ENCODE data around the gene GPHN.

The GPHN gene

GRCh38 chr14:67077921-67078320 lies 570.0 kb downstream of the GPHN start:
- Histone ChIP-seq H3K27me3 (ENCODE audit: low read depth) (no peaks in the 10 kb centered on the region), H3K4me1 (no peaks in the 10 kb centered on the region), H3K4me3 (no peak overlapping the region), H3K36me3 (replicated peaks) (no peaks in the 10 kb centered on the region), H3K9me3 (no peaks in the 10 kb centered on the region; the same call in 1 of the 2 replicates)
- in situ Hi-C loops (cut with MboI; ENCODE audit: low sequenced_read_pairs) = no loop called here
- no peak for DNase-seq (ENCODE audit: low spot score in 2 of 2)

- Histone ChIP-seq H3K4me3 (no peak overlapping the region), H3K27me3 (ENCODE audit: low read depth) (no peaks in the 10 kb centered on the region), H3K36me3 (replicated peaks) (no peaks in the 10 kb centered on the region), H3K9me3 (no peaks in the 10 kb centered on the region; the same call in 1 of the 2 replicates), H3K4me1 (no peaks in the 10 kb centered on the region)
- no peak for DNase-seq (ENCODE audit: low spot score in 2 of 2)
- in situ Hi-C loops (cut with MboI; ENCODE audit: low sequenced_read_pairs) = no loop called here
These were observed 571.9 kb downstream of the GPHN start for GRCh38 chr14:67079846-67080245.

GRCh38 chr14:67108230-67108629 lies 600.3 kb downstream of the GPHN start:
- in situ Hi-C loops (cut with MboI; ENCODE audit: low sequenced_read_pairs) = loop anchor here (25.0 kb wide), 1 partner anchor 746 kb away; no protein-coding TSS in a partner anchor
- Histone ChIP-seq H3K27me3 (ENCODE audit: low read depth) (no peaks in the 10 kb centered on the region), H3K36me3 (replicated peaks) (no peaks in the 10 kb centered on the region), H3K4me3 (no peak overlapping the region), H3K9me3 (no peaks in the 10 kb centered on the region), H3K4me1 (no peaks in the 10 kb centered on the region)
- DNase-seq (ENCODE audit: low spot score in 2 of 2) = no peak

- in situ Hi-C loops (cut with MboI; ENCODE audit: low sequenced_read_pairs) = loop anchor here (25.0 kb wide), 1 partner anchor 749 kb away; no protein-coding TSS in a partner anchor
- DNase-seq (ENCODE audit: low spot score in 2 of 2) = no peak
- no peaks in the 10 kb centered on the region for H3K27me3 ChIP-seq (ENCODE audit: low read depth)
These were observed 603.1 kb downstream of the GPHN start for GRCh38 chr14:67111022-67111421.

GRCh38 chr14:67112344-67112743 lies 604.4 kb downstream of the GPHN start:
- H3K4me1 ChIP-seq = no peaks in the 10 kb centered on the region
- H3K36me3 ChIP-seq (replicated peaks) = no peaks in the 10 kb centered on the region
- DNase-seq (ENCODE audit: low spot score in 2 of 2) = no peak
- no peak overlapping the region for H3K4me3 ChIP-seq
- H3K9me3 ChIP-seq = no peaks in the 10 kb centered on the region
- in situ Hi-C loops (cut with MboI; ENCODE audit: low sequenced_read_pairs) = loop anchor here (25.0 kb wide), 1 partner anchor 750 kb away; no protein-coding TSS in a partner anchor
- H3K27me3 ChIP-seq (ENCODE audit: low read depth) = no peaks in the 10 kb centered on the region

More at GRCh38 chr14:67111022-67111421, 603.1 kb downstream of the GPHN start:
- Histone ChIP-seq H3K4me1 (no peaks in the 10 kb centered on the region), H3K9me3 (no peaks in the 10 kb centered on the region), H3K36me3 (replicated peaks) (no peaks in the 10 kb centered on the region), H3K4me3 (no peak overlapping the region)

- peaks cover 13% of the 10 kb centered on the region for H3K4me1 ChIP-seq
- no peaks in the 10 kb centered on the region for H3K9me3 ChIP-seq
- in situ Hi-C loops (cut with MboI; ENCODE audit: low sequenced_read_pairs) = no loop called here
- no peak for DNase-seq (ENCODE audit: low spot score in 2 of 2)
- H3K36me3 ChIP-seq (replicated peaks) = no peaks in the 10 kb centered on the region
- no peak overlapping the region for H3K4me3 ChIP-seq
- H3K27me3 ChIP-seq (ENCODE audit: low read depth) = no peaks in the 10 kb centered on the region
These were observed 619.2 kb downstream of the GPHN start for GRCh38 chr14:67127174-67127573.

- Histone ChIP-seq H3K27me3 (ENCODE audit: low read depth) (no peaks in the 10 kb centered on the region), H3K36me3 (replicated peaks) (no peaks in the 10 kb centered on the region), H3K4me1 (peaks cover 11% of the 10 kb centered on the region), H3K9me3 (no peaks in the 10 kb centered on the region), H3K4me3 (no peak overlapping the region)
- no peak for DNase-seq (ENCODE audit: low spot score in 2 of 2)
- in situ Hi-C loops (cut with MboI; ENCODE audit: low sequenced_read_pairs) = loop anchor here (10.0 kb wide), 1 partner anchor 505 kb away; no protein-coding TSS in a partner anchor
These were observed 621.8 kb downstream of the GPHN start for GRCh38 chr14:67129768-67130167.

- no peak for DNase-seq (ENCODE audit: low spot score in 2 of 2)
These were observed 623.7 kb downstream of the GPHN start for GRCh38 chr14:67131691-67132090.

GRCh38 chr14:67133144-67133543 lies 625.2 kb downstream of the GPHN start:
- Histone ChIP-seq H3K9me3 (no peaks in the 10 kb centered on the region), H3K27me3 (ENCODE audit: low read depth) (no peaks in the 10 kb centered on the region), H3K36me3 (replicated peaks) (no peaks in the 10 kb centered on the region), H3K4me1 (peaks cover 3% of the 10 kb centered on the region), H3K4me3 (no peak overlapping the region)
- in situ Hi-C loops (cut with MboI; ENCODE audit: low sequenced_read_pairs) = loop anchor here (10.0 kb wide), 1 partner anchor 508 kb away; no protein-coding TSS in a partner anchor
- no peak for DNase-seq (ENCODE audit: low spot score in 2 of 2)

More at GRCh38 chr14:67131691-67132090, 623.7 kb downstream of the GPHN start:
- Histone ChIP-seq H3K9me3 (no peaks in the 10 kb centered on the region), H3K4me1 (peaks cover 3% of the 10 kb centered on the region), H3K36me3 (replicated peaks) (no peaks in the 10 kb centered on the region), H3K27me3 (ENCODE audit: low read depth) (no peaks in the 10 kb centered on the region), H3K4me3 (no peak overlapping the region)
- in situ Hi-C loops (cut with MboI; ENCODE audit: low sequenced_read_pairs) = loop anchor here (10.0 kb wide), 1 partner anchor 507 kb away; no protein-coding TSS in a partner anchor

- peak in 1 of 2 experiments; percentile 36 for DNase-seq (ENCODE audit: low spot score in 2 of 2)
- H3K4me1 ChIP-seq = peaks cover 3% of the 10 kb centered on the region
- H3K4me3 ChIP-seq = no peak overlapping the region
- no peaks in the 10 kb centered on the region for H3K36me3 ChIP-seq (replicated peaks)
- H3K27me3 ChIP-seq (ENCODE audit: low read depth) = no peaks in the 10 kb centered on the region
- in situ Hi-C loops (cut with MboI; ENCODE audit: low sequenced_read_pairs) = loop anchor here (10.0 kb wide), 1 partner anchor 509 kb away; no protein-coding TSS in a partner anchor
- H3K9me3 ChIP-seq = no peaks in the 10 kb centered on the region
These were observed 625.9 kb downstream of the GPHN start for GRCh38 chr14:67133595-67134441.

- H3K4me1 ChIP-seq = peaks cover 3% of the 10 kb centered on the region
- H3K9me3 ChIP-seq = no peaks in the 10 kb centered on the region
- no peaks in the 10 kb centered on the region for H3K27me3 ChIP-seq (ENCODE audit: low read depth)
- in situ Hi-C loops (cut with MboI; ENCODE audit: low sequenced_read_pairs) = loop anchor here (10.0 kb wide), 1 partner anchor 513 kb away; no protein-coding TSS in a partner anchor
- no peaks in the 10 kb centered on the region for H3K36me3 ChIP-seq (replicated peaks)
- peak in 1 of 2 experiments; percentile 61 for DNase-seq (ENCODE audit: low spot score in 2 of 2)
- no peak overlapping the region for H3K4me3 ChIP-seq
These were observed 629.9 kb downstream of the GPHN start for GRCh38 chr14:67137744-67138371.

- no peaks in the 10 kb centered on the region for H3K27me3 ChIP-seq (ENCODE audit: low read depth)
- no peaks in the 10 kb centered on the region for H3K36me3 ChIP-seq (replicated peaks)
- H3K4me3 ChIP-seq = no peak overlapping the region
- in situ Hi-C loops (cut with MboI; ENCODE audit: low sequenced_read_pairs) = no loop called here
- no peaks in the 10 kb centered on the region for H3K9me3 ChIP-seq
- H3K4me1 ChIP-seq = no peaks in the 10 kb centered on the region
- DNase-seq (ENCODE audit: low spot score in 2 of 2) = no peak
These were observed 632.6 kb downstream of the GPHN start for GRCh38 chr14:67140556-67140955.

- Histone ChIP-seq H3K36me3 (replicated peaks) (no peaks in the 10 kb centered on the region), H3K27me3 (ENCODE audit: low read depth) (no peaks in the 10 kb centered on the region), H3K4me1 (no peaks in the 10 kb centered on the region), H3K4me3 (no peak overlapping the region), H3K9me3 (no peaks in the 10 kb centered on the region)
- in situ Hi-C loops (cut with MboI; ENCODE audit: low sequenced_read_pairs) = no loop called here
- no peak for DNase-seq (ENCODE audit: low spot score in 2 of 2)
These were observed 633.4 kb downstream of the GPHN start for GRCh38 chr14:67141146-67141900.
